WTC11 (cell line): ENCODE data around the gene KAT6B. TPM values are rescaled to one million over a fixed set of nuclear protein-coding genes. Genes with fewer than 3 reads are reported as not detected.

ENCODE experiments used
- IRF2 ChIP-seq: sonication (generic); formaldehyde crosslinking; IDR thresholded peaks from 2 replicates; pipeline ENCODE4 v1.8.0; 2022; ENCODE audit warnings: low read depth, missing genetic modification reagents, borderline replicate concordance
- KAT7 ChIP-seq: sonication (generic); formaldehyde crosslinking; IDR thresholded peaks from 2 replicates; pipeline ENCODE4 v1.8.1; 2023; ENCODE audit warnings: missing genetic modification reagents, mild to moderate bottlenecking, borderline replicate concordance
- MAX ChIP-seq: sonication (generic); formaldehyde crosslinking; IDR thresholded peaks from 2 replicates; pipeline ENCODE4 v1.8.0; 2022; ENCODE audit warnings: mild to moderate bottlenecking, missing genetic modification reagents
- MXD4 ChIP-seq: fragments of 250-450 bp; sonication (Bioruptor Pico); IDR thresholded peaks from 2 replicates; pipeline ENCODE4 v1.8.0; 2021; ENCODE audit warnings: mild to moderate bottlenecking, moderate library complexity, borderline replicate concordance
- NR2C2 ChIP-seq: sonication (generic); formaldehyde crosslinking; IDR thresholded peaks from 2 replicates; pipeline ENCODE4 v1.8.0; 2022; ENCODE audit warnings: mild to moderate bottlenecking, missing genetic modification reagents
- PRDM15 ChIP-seq: sonication (generic); formaldehyde crosslinking; IDR thresholded peaks from 2 replicates; pipeline ENCODE4 v1.8.0; 2022; ENCODE audit warnings: missing genetic modification reagents
- SP1 ChIP-seq: sonication (generic); formaldehyde crosslinking; conservative IDR thresholded peaks from 2 replicates; pipeline ENCODE4 v1.8.1; 2022; ENCODE audit warnings: missing genetic modification reagents
- TEAD1 ChIP-seq: sonication (generic); formaldehyde crosslinking; IDR thresholded peaks from 2 replicates; pipeline ENCODE4 v1.8.0; 2022; ENCODE audit warnings: mild to moderate bottlenecking, missing genetic modification reagents
- ZBTB21 ChIP-seq: sonication (generic); formaldehyde crosslinking; IDR thresholded peaks from 2 replicates; pipeline ENCODE4 v1.8.1; 2023; ENCODE audit warnings: mild to moderate bottlenecking, missing genetic modification reagents, borderline replicate concordance
- ZNF263 ChIP-seq: sonication (generic); formaldehyde crosslinking; IDR thresholded peaks from 2 replicates; pipeline ENCODE4 v1.8.1; 2022; ENCODE audit warnings: low read depth, mild to moderate bottlenecking, moderate library complexity, missing genetic modification reagents
- ZNF281 ChIP-seq: sonication (generic); formaldehyde crosslinking; IDR thresholded peaks from 2 replicates; pipeline ENCODE4 v1.8.0; 2023; ENCODE audit warnings: mild to moderate bottlenecking, missing genetic modification reagents
- ZNF423 ChIP-seq: fragments of 250-450 bp; sonication (Bioruptor Pico); IDR thresholded peaks from 2 replicates; pipeline ENCODE4 v2.1.2; 2022; ENCODE audit warnings: mild to moderate bottlenecking, moderate library complexity
- ZNF512 ChIP-seq: sonication (generic); formaldehyde crosslinking; IDR thresholded peaks from 2 replicates; pipeline ENCODE4 v1.8.1; 2022; ENCODE audit warnings: missing genetic modification reagents, borderline replicate concordance
- total RNA-seq: library from RNA; stranded (reverse); gene quantifications from 3 replicates; pipeline ENCODE4 v1.2.3, GENCODE V29; 2021
- TF ChIP-seq, protein P1 (sequence below): sonication (generic); formaldehyde crosslinking; IDR thresholded peaks from 2 replicates; pipeline ENCODE4 v1.8.0; 2023; ENCODE audit warnings: missing genetic modification reagents, mild to moderate bottlenecking, borderline replicate concordance
- TF ChIP-seq, protein P2 (sequence below): sonication (generic); formaldehyde crosslinking; IDR thresholded peaks from 2 replicates; pipeline ENCODE4 v1.8.0; 2022; ENCODE audit warnings: mild to moderate bottlenecking, missing genetic modification reagents
- TF ChIP-seq, protein P3 (sequence below): sonication (generic); formaldehyde crosslinking; IDR thresholded peaks from 2 replicates; pipeline ENCODE4 v1.8.1; 2023; ENCODE audit warnings: mild to moderate bottlenecking, missing genetic modification reagents, borderline replicate concordance
- TF ChIP-seq, protein P4 (sequence below): sonication (generic); formaldehyde crosslinking; IDR thresholded peaks from 2 replicates; pipeline ENCODE4 v1.8.0; 2023; ENCODE audit warnings: missing genetic modification reagents

KAT6B gene
- total RNA-seq, 1 experiment from 2014 or later: 18.5 TPM

- 0 out of 2 replicates have a peak, but pooled peaks have one; percentile 5 for TF ChIP-seq TEAD1 (CRISPR knock-in tag)
- TF ChIP-seq, protein P1, sequence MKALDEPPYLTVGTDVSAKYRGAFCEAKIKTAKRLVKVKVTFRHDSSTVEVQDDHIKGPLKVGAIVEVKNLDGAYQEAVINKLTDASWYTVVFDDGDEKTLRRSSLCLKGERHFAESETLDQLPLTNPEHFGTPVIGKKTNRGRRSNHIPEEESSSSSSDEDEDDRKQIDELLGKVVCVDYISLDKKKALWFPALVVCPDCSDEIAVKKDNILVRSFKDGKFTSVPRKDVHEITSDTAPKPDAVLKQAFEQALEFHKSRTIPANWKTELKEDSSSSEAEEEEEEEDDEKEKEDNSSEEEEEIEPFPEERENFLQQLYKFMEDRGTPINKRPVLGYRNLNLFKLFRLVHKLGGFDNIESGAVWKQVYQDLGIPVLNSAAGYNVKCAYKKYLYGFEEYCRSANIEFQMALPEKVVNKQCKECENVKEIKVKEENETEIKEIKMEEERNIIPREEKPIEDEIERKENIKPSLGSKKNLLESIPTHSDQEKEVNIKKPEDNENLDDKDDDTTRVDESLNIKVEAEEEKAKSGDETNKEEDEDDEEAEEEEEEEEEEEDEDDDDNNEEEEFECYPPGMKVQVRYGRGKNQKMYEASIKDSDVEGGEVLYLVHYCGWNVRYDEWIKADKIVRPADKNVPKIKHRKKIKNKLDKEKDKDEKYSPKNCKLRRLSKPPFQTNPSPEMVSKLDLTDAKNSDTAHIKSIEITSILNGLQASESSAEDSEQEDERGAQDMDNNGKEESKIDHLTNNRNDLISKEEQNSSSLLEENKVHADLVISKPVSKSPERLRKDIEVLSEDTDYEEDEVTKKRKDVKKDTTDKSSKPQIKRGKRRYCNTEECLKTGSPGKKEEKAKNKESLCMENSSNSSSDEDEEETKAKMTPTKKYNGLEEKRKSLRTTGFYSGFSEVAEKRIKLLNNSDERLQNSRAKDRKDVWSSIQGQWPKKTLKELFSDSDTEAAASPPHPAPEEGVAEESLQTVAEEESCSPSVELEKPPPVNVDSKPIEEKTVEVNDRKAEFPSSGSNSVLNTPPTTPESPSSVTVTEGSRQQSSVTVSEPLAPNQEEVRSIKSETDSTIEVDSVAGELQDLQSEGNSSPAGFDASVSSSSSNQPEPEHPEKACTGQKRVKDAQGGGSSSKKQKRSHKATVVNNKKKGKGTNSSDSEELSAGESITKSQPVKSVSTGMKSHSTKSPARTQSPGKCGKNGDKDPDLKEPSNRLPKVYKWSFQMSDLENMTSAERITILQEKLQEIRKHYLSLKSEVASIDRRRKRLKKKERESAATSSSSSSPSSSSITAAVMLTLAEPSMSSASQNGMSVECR (CRISPR knock-in tag): no peak
- TF ChIP-seq, protein P2, sequence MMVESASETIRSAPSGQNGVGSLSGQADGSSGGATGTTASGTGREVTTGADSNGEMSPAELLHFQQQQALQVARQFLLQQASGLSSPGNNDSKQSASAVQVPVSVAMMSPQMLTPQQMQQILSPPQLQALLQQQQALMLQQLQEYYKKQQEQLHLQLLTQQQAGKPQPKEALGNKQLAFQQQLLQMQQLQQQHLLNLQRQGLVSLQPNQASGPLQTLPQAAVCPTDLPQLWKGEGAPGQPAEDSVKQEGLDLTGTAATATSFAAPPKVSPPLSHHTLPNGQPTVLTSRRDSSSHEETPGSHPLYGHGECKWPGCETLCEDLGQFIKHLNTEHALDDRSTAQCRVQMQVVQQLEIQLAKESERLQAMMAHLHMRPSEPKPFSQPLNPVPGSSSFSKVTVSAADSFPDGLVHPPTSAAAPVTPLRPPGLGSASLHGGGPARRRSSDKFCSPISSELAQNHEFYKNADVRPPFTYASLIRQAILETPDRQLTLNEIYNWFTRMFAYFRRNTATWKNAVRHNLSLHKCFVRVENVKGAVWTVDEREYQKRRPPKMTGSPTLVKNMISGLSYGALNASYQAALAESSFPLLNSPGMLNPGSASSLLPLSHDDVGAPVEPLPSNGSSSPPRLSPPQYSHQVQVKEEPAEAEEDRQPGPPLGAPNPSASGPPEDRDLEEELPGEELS (CRISPR knock-in tag): peak; percentile 77; the same call in 1 of the 2 replicates
- TF ChIP-seq ZNF263 (CRISPR knock-in tag): no peak
- no peak for TF ChIP-seq MXD4 (CRISPR knock-in tag)
- TF ChIP-seq ZNF281 (CRISPR knock-in tag): no peak
- no peak for TF ChIP-seq IRF2 (CRISPR knock-in tag)
- no peak for TF ChIP-seq ZBTB21 (CRISPR knock-in tag)
- TF ChIP-seq, protein P3, sequence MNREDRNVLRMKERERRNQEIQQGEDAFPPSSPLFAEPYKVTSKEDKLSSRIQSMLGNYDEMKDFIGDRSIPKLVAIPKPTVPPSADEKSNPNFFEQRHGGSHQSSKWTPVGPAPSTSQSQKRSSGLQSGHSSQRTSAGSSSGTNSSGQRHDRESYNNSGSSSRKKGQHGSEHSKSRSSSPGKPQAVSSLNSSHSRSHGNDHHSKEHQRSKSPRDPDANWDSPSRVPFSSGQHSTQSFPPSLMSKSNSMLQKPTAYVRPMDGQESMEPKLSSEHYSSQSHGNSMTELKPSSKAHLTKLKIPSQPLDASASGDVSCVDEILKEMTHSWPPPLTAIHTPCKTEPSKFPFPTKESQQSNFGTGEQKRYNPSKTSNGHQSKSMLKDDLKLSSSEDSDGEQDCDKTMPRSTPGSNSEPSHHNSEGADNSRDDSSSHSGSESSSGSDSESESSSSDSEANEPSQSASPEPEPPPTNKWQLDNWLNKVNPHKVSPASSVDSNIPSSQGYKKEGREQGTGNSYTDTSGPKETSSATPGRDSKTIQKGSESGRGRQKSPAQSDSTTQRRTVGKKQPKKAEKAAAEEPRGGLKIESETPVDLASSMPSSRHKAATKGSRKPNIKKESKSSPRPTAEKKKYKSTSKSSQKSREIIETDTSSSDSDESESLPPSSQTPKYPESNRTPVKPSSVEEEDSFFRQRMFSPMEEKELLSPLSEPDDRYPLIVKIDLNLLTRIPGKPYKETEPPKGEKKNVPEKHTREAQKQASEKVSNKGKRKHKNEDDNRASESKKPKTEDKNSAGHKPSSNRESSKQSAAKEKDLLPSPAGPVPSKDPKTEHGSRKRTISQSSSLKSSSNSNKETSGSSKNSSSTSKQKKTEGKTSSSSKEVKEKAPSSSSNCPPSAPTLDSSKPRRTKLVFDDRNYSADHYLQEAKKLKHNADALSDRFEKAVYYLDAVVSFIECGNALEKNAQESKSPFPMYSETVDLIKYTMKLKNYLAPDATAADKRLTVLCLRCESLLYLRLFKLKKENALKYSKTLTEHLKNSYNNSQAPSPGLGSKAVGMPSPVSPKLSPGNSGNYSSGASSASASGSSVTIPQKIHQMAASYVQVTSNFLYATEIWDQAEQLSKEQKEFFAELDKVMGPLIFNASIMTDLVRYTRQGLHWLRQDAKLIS (CRISPR knock-in tag): no peak
- no peak; the same call in none of the 2 replicates for TF ChIP-seq SP1
- TF ChIP-seq, protein P4, sequence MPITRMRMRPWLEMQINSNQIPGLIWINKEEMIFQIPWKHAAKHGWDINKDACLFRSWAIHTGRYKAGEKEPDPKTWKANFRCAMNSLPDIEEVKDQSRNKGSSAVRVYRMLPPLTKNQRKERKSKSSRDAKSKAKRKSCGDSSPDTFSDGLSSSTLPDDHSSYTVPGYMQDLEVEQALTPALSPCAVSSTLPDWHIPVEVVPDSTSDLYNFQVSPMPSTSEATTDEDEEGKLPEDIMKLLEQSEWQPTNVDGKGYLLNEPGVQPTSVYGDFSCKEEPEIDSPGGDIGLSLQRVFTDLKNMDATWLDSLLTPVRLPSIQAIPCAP (CRISPR knock-in tag): 0 out of 2 replicates have a peak, but pooled peaks have one; percentile 28
- no peak for TF ChIP-seq PRDM15 (CRISPR knock-in tag)
- no peak for TF ChIP-seq MAX
- TF ChIP-seq KAT7 (CRISPR knock-in tag): no peak
- no peak for TF ChIP-seq NR2C2
- TF ChIP-seq ZNF512 (CRISPR knock-in tag): no peak
- TF ChIP-seq ZNF423 (CRISPR knock-in tag): no peak
Observed at GRCh38 chr10:74826142-74827044, at the start of gene KAT6B (continued).
